Aortic smooth muscle cell (primary cell): ENCODE data around the gene CPLX1. TPM values are rescaled to one million over a fixed set of nuclear protein-coding genes. Genes with fewer than 3 reads are reported as not detected.

Experiments
- total RNA-seq: library from RNA; depleted of rRNA; stranded (reverse); fragments of >200 nt; gene quantifications from 2 replicates; pipeline ENCODE4 v1.2.3, GENCODE V29; 2014

Gene CPLX1
- total RNA-seq: not detected in 2 replicates

DNA sequence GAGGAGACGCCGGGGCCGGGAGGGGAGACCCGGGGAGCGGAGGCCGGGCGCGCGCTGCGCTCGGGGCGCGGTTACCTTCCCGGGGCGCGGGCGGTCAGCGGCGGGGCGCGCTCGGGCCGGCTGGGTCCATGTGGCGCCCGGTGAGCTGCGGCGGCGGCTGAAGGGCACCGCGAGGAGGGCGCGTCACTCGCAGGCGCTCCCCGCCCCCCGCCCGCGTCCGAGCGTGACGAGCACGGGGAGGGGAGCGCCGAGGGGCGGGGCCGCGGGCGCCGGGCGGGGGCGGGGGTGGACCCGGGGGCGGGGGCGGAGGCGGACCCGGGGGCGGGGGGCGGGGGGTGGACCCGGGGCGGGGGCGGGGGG, at the start of gene CPLX1:
TSS of gene CPLX1 (minus strand) at position 159 of the 360 bp plus-strand sequence. CDS start 1,607 bp downstream, outside the sequence.

Other genes starting within 250 kb of the CPLX1 start
- gene TMEM271, start 249.8 kb downstream of the CPLX1 start, total RNA-seq: not detected in 2 replicates
- 0.37 TPM in 1 of 2 replicates, not detected in the other for gene PDE6B, start 200.6 kb downstream of the CPLX1 start, total RNA-seq
- 351 and 373 TPM in 2 replicates for gene ATP5ME, start 151.9 kb downstream of the CPLX1 start, total RNA-seq
- gene MYL5, start 151.6 kb downstream of the CPLX1 start, total RNA-seq: 18.9 and 27.5 TPM in 2 replicates
- gene SLC49A3, start 137.0 kb downstream of the CPLX1 start, total RNA-seq: 2.2 and 8.6 TPM in 2 replicates
- gene PCGF3, start 120.3 kb downstream of the CPLX1 start, total RNA-seq: 26.2 and 27.9 TPM in 2 replicates
- 54.9 and 58.3 TPM in 2 replicates for gene GAK, start 106.2 kb upstream of the CPLX1 start, total RNA-seq
- 15.7 and 16.7 TPM in 2 replicates for gene TMEM175, start 106.3 kb upstream of the CPLX1 start, total RNA-seq
- 12.9 and 14.0 TPM in 2 replicates for gene DGKQ, start 147.4 kb upstream of the CPLX1 start, total RNA-seq
- gene IDUA, start 160.9 kb upstream of the CPLX1 start, total RNA-seq: 8.4 and 10.6 TPM in 2 replicates
- 0.12 and 0.26 TPM in 2 replicates for gene SLC26A1, start 167.3 kb upstream of the CPLX1 start, total RNA-seq
- 15.7 and 19.6 TPM in 2 replicates for gene FGFRL1, start 185.5 kb upstream of the CPLX1 start, total RNA-seq